GM12865 (cell line): Measurements from ENCODE around the gene WDR93.

Source experiments
- DNase-seq: peaks from one replicate; pipeline ENCODE4 v3.0.0; 2010; ENCODE audit warnings: low read depth
- H3K4me3 ChIP-seq: 2 replicates; pipeline ENCODE4 v1.5.1; 2011; ENCODE audit warnings: mild to moderate bottlenecking, low read depth, low read length, control low read depth
- TF ChIP-seq, protein P1 (sequence below): IDR thresholded peaks from 2 replicates; pipeline ENCODE4 v1.5.1; 2011; ENCODE audit warnings: low read length, control low read depth, low read depth, inconsistent platforms; ENCODE audit not compliant: insufficient read depth; ENCODE audit errors: missing control alignments

The WDR93 gene

DNA sequence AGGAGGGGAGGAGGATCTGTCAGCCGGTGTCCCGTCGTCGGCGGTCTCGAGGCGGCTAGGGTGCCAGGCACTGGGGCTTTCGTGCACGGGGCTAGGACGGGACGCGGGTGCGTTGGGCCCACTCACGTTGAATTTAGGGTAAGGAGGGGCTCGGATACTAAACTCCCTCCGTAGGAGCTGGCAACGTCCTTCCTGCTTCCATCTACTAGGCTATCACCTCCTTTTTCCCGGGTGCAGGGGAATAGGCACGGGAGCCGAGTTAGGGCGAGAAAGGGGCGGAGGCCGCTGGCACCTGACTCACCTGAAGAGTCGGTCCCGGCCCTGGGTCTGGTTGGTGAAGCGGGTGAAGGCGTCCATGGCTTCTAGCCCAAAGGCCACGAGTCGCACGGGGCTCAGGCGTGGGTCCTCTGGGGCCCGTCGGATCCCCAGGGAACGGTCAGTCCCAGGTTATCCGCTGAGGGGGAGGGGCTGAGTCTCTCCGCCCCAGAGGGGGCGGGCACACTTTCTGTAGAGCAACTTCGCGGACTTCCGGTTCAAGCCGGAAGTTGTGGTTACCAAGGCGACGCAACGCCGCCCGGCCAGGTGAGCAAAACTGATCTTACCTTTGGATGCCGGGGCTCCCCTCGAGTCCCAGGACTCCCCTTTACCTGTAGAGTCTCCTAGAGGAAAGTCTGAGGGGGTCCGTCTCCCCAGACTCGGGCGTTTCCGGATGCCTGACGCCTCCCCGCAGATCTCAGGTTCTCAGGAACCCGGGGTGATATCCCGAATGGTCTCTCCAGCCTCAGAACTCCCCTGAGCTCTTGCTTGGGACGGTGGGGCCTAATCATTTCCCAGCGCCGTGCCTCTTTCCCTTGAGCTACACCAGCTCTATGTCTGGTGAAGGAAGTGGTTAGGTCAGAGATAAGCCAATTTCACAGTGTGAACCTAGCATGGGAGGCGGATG is at the start of gene WDR93, which contains the start of gene PEX11A:
Gene WDR93, plus strand, starts transcription at position 536 of the 943 bp plus-strand sequence. CDS start 10,936 bp downstream, outside the sequence.
Gene PEX11A, minus strand, starts transcription at position 479 of the 943 bp plus-strand sequence. Its CDS starts 122 bp downstream, at position 357.
- TF ChIP-seq, protein P1, sequence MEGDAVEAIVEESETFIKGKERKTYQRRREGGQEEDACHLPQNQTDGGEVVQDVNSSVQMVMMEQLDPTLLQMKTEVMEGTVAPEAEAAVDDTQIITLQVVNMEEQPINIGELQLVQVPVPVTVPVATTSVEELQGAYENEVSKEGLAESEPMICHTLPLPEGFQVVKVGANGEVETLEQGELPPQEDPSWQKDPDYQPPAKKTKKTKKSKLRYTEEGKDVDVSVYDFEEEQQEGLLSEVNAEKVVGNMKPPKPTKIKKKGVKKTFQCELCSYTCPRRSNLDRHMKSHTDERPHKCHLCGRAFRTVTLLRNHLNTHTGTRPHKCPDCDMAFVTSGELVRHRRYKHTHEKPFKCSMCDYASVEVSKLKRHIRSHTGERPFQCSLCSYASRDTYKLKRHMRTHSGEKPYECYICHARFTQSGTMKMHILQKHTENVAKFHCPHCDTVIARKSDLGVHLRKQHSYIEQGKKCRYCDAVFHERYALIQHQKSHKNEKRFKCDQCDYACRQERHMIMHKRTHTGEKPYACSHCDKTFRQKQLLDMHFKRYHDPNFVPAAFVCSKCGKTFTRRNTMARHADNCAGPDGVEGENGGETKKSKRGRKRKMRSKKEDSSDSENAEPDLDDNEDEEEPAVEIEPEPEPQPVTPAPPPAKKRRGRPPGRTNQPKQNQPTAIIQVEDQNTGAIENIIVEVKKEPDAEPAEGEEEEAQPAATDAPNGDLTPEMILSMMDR = no peak
- H3K4me3 ChIP-seq = peak within 1 kb of the TSS; percentile 66
- peak; percentile 86 for DNase-seq

DNA sequence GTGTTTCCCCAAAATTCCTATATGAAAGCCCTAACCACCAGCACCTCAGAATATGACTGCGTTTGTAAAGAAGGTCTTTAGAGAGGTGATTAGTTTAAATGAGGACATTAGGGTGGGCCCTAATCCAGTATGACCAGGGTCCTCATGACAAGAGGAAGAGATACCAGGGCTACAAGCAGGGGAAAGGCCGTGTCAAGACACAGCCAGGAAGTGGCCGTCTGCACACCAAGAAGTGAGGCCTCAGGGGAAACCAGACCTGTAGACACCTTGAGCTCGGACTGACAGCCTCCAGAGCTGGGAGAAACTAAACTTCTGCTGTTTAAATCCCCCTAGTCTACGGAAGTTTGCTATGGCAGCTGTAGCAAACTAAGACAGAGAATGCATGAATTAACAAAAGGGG is 49.6 kb upstream of the WDR93 start:
- DNase-seq = no peak

DNA sequence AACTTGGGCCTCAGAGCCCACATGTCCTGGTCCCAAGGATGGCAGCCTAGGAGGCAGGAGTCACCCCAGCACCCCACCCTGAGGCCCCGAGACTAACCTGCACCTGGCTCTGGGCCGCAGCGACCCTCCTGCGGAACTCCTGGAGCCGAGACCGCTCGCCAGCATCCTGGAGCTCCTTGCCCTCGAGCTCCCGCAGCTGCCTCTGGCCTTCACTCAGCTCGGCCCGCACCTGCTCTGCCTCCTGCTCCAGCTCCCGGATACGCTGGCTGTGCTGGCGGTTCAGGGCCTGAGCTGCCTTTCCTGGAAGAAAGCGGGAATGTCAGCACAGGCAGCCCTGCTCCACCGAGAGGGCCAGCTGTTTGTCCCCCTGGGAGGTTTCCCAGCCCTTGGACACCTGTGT is 48.5 kb upstream of the WDR93 start:
- TF ChIP-seq, protein P1 = no peak
- DNase-seq = no peak
- H3K4me3 ChIP-seq = no peak overlapping the region

More for the DNA sequence above, 49.6 kb upstream of the WDR93 start:
- TF ChIP-seq, protein P1 = no peak
- H3K4me3 ChIP-seq = no peak overlapping the region

DNA sequence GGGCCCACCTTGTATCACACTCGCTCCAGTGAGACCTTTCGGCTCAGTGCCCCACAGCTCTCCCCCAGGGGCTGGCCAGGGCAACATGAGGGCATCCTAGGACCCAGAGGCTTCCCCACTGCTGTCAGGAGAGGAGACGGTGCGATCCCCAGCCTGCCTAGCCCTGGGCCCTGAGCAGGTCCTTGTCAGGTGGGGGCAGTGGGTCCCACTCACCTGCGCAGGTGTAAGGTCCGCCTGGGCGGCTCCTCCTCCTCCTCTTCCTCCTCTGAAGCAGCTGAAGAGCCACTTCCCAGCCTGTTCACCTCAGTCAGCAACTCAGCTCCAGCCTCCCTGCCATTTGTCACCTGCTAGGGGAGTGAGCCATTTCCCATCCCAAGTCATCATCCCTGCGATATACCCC is 44.9 kb upstream of the WDR93 start:
- TF ChIP-seq, protein P1 = no peak
- no peak for DNase-seq
- no peak overlapping the region for H3K4me3 ChIP-seq

DNA sequence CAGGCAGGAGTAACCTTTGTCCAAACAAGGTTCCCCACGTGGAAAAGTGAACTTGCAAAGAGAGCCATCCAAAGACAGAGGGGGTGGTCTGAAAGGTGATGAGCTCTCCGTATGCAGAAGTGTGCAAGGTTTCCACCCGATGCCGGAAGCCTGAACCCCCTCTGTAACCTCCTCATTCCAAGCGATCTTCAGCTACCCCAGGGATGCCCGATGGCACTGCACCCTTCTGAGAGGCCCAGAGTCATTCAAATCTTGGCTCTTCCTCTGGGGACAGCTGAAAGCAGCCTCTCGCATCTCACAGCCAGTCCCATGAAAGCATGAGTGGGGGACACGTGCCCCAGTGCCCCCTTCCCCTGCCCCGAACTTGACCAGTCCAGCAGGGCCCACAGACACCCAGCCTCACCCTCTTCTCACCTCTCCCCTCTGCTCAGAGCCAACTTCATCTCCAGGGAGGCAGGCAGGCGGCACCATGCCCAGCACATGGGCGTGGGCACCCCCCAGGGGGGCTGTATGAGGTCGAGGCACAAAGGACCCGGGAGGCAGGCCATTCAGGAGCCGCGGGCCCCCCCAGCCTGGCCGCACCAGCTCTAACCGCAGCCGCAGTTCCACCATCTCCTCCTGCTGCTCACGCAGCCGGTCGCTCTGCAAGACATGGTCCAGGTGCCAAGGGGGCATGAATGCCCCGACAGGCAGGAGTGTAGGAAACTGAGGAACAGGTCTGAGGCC is 44.0 kb upstream of the WDR93 start:
- H3K4me3 ChIP-seq = no peak overlapping the region
- TF ChIP-seq, protein P1 = no peak
- DNase-seq = no peak

DNA sequence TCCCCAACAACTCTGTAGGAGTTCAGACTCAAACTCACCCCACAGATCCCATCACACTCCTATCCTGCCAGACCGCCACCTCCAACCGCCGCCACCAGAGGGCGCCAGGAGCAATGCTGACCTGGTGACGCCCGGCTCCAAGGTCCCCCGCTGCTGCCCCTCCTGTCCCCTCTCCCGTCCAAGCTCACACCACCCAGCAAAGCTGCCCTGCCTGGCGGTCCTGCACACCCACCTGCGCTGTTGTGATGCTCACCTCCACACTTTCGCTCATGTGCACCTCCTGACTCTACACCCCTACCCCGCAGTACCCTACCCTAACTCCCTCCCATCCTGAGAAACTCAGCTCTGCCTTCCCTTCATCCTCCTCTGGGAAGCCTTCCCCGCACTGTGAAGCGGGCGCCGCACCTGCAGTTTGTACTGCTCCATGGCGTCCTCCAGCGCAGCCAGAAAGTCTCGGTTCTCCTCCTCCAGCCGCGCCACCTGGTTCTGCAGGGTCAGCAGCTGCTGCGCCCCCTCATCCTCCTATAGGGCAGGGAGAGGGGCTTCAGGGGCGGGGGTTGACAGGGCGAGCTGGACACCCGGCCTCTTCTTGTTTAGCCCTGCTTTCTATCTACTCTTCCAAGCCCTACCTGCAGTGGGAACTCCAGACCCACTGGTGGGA is 43.3 kb upstream of the WDR93 start:
- peak; percentile 61 for DNase-seq
- TF ChIP-seq, protein P1 = peak; percentile 92
- H3K4me3 ChIP-seq = no peak overlapping the region
